HCT116 (cell line): ENCODE measurements around the gene POMT2. TPM values are rescaled to one million over a fixed set of nuclear protein-coding genes. Genes with fewer than 3 reads are reported as not detected.
A peak's percentile ranks its signal among the peaks of the same experiment; 100 is the strongest.

Source experiments
- ATAC-seq: fragments of 200-7000 bp; cut with Tn5 transposase; 2 replicates; pipeline ENCODE4 v1.9.1; 2020; ENCODE audit warnings: mild to moderate bottlenecking, moderate library complexity
- BruUV-seq: library from RNA; stranded (reverse); fragments of 400-500 nt; replicated peaks from 2 replicates; lab custom pipeline; 2021; lab: Mats Ljungman, UMichigan
- CTCF ChIA-PET: fragments of 300-600 bp; sonication (Branson Sonifier 250); formaldehyde crosslinking; loops from one replicate; lab custom pipeline; 2021; ENCODE audit warnings: antibody characterized with exemption; lab: Charles Lee
- POLR2A ChIA-PET: fragments of 300-600, 350-600 bp; sonication (Branson Sonifier 250); formaldehyde crosslinking; loops from one replicate; lab custom pipeline; 2021; ENCODE audit warnings: antibody characterized with exemption; lab: Charles Lee
- RAD21 ChIA-PET, 2 experiments: fragments of 300-600 bp; sonication (Branson Sonifier 250); formaldehyde crosslinking; loops; one replicate each; lab custom pipeline; 2023; ENCODE audit warnings: low total read pairs in 2 of 2; ENCODE audit not compliant: uncharacterized antibody in 2 of 2, unreplicated experiment in 2 of 2, low non-redundant PET in 1 of 2; lab: Charles Lee
- DNase-seq: peaks from one replicate; pipeline ENCODE4 v3.0.0-alpha.2; 2010; ENCODE audit warnings: low read depth, low spot score
- H2AFZ ChIP-seq: fragments of 200-600 bp; shearing (Covaris generic), sonication (generic); 2 replicates; pipeline ENCODE4 v1.6.1; 2017; ENCODE audit warnings: low read depth, mixed run types, mixed read lengths, antibody characterized with exemption, low read length; ENCODE audit not compliant: poor library complexity, severe bottlenecking
- H3K27ac ChIP-seq: 2 replicates; pipeline ENCODE4 v1.5.1; 2012; ENCODE audit warnings: low read depth, low read length
- H3K27me3 ChIP-seq: fragments of 200-600 bp; sonication (generic); 2 replicates; pipeline ENCODE4 v1.6.1; 2016; ENCODE audit warnings: mixed run types, low read length, mixed read lengths; ENCODE audit not compliant: insufficient read depth
- H3K36me3 ChIP-seq, 2 experiments: fragments of 200-500 bp in 1 of 2; fragments of 200-600 bp in 1 of 2; sonication (Bioruptor generic) in 1 of 2; sonication (generic) in 1 of 2; 2 replicates each; pipeline versions ENCODE4 v1.5.1 to v1.6.1; 2014 to 2016; ENCODE audit warnings: low read length in 2 of 2, inconsistent platforms in 1 of 2, mixed read lengths in 1 of 2, mixed run types in 1 of 2; ENCODE audit not compliant: insufficient read depth in 2 of 2, control insufficient read depth in 1 of 2
- H3K4me1 ChIP-seq, 2 experiments: fragments of 200-600 bp in 1 of 2; sonication (generic) in 1 of 2; 2 replicates each; pipeline versions ENCODE4 v1.5.1 to v1.6.1; 2012 to 2017; ENCODE audit warnings: low read length in 2 of 2, inconsistent platforms in 1 of 2, mild to moderate bottlenecking in 1 of 2, mixed read lengths in 1 of 2, mixed run types in 1 of 2, moderate library complexity in 1 of 2; ENCODE audit not compliant: insufficient read depth in 2 of 2, control insufficient read depth in 1 of 2
- H3K4me2 ChIP-seq: fragments of 200-600 bp; sonication (generic); 2 replicates; pipeline ENCODE4 v1.6.1; 2017; ENCODE audit warnings: mixed run types, low read length, mixed read lengths
- H3K4me3 ChIP-seq, 2 experiments: fragments of 200-600 bp in 1 of 2; sonication (generic) in 1 of 2; replicated peaks in 1 of 2; 2 replicates each; pipeline ENCODE4 v1.5.1; 2011 to 2016; ENCODE audit warnings: low read length in 2 of 2, control low read depth in 1 of 2, low read depth in 1 of 2, mild to moderate bottlenecking in 1 of 2, mixed read lengths in 1 of 2, mixed run types in 1 of 2
- H3K79me2 ChIP-seq: fragments of 200-600 bp; sonication (generic); 2 replicates; pipeline ENCODE4 v1.6.1; 2017; ENCODE audit warnings: mild to moderate bottlenecking, mixed run types, low read length, moderate library complexity, mixed read lengths; ENCODE audit not compliant: insufficient read depth
- H3K9ac ChIP-seq: fragments of 200-600 bp; sonication (generic); 2 replicates; pipeline ENCODE4 v1.6.1; 2016; ENCODE audit warnings: low read length, mixed read lengths
- H3K9me2 ChIP-seq: fragments of 200-600 bp; sonication (generic), shearing (Covaris generic); 2 replicates; pipeline ENCODE4 v1.6.1; 2017; ENCODE audit warnings: mixed run types, mild to moderate bottlenecking, moderate library complexity; ENCODE audit not compliant: insufficient read depth
- H3K9me3 ChIP-seq, 2 experiments: fragments of 200-500 bp in 1 of 2; fragments of 200-600 bp in 1 of 2; sonication (Bioruptor generic) in 1 of 2; sonication (generic) in 1 of 2; 2 replicates each; pipeline ENCODE4 v1.6.1; 2014 to 2017; ENCODE audit warnings: low read length in 2 of 2, mixed read lengths in 2 of 2, inconsistent platforms in 1 of 2, low read depth in 1 of 2, mild to moderate bottlenecking in 1 of 2, mixed run types in 1 of 2, moderate library complexity in 1 of 2; ENCODE audit not compliant: control insufficient read depth in 1 of 2, insufficient read depth in 1 of 2
- H4K20me1 ChIP-seq: fragments of 200-600 bp; sonication (generic), shearing (Covaris generic); 2 replicates; pipeline ENCODE4 v1.6.1; 2017; ENCODE audit warnings: mixed run types, mild to moderate bottlenecking, moderate library complexity; ENCODE audit not compliant: insufficient read depth
- ELF1 ChIP-seq: IDR thresholded peaks from 2 replicates; pipeline ENCODE4 v1.6.1; 2012; ENCODE audit warnings: low read depth, borderline replicate concordance
- RAD21 ChIP-seq: IDR thresholded peaks from 2 replicates; pipeline ENCODE4 v1.6.1; 2012; ENCODE audit warnings: low read depth, mild to moderate bottlenecking
- SRF ChIP-seq: IDR thresholded peaks from 2 replicates; pipeline ENCODE4 v1.6.1; 2012; ENCODE audit warnings: low read depth
- TCF7L2 ChIP-seq: IDR thresholded peaks from 2 replicates; pipeline ENCODE4 v1.7.0; 2011; ENCODE audit warnings: borderline replicate concordance, inconsistent platforms; ENCODE audit not compliant: insufficient read depth, insufficient read length; ENCODE audit errors: extremely low read depth
- intact Hi-C: fragments of 100-400 bp; cut with micrococcal nuclease; formaldehyde crosslinking; loops from 2 replicates; pipeline ENCODE4 v1.10.0; 2022
- total RNA-seq: library from RNA; stranded (reverse); gene quantifications from one replicate; pipeline ENCODE4 v1.2.1, GENCODE V29; 2021; ENCODE audit not compliant: unreplicated experiment
- TF ChIP-seq, protein P1 (sequence below), 3 experiments: fragments of 200-600 bp in 1 of 3; sonication (generic) in 1 of 3; IDR thresholded peaks in 2 of 3; conservative IDR thresholded peaks in 1 of 3; 2 replicates each; pipeline ENCODE4 v1.5.1; 2012 to 2017; ENCODE audit warnings: low read depth in 2 of 3, low read length in 2 of 3, antibody characterized with exemption in 1 of 3, borderline replicate concordance in 1 of 3, control low read depth in 1 of 3, mild to moderate bottlenecking in 1 of 3, mixed read lengths in 1 of 3, mixed run types in 1 of 3, moderate library complexity in 1 of 3; ENCODE audit not compliant: insufficient read depth in 1 of 3

The POMT2 gene
- total RNA-seq, 1 experiment from 2014 or later = 30.2 TPM

GRCh38 chr14:77302926-77303325, 17.8 kb downstream of the POMT2 start (continued):
- no peak for TF ChIP-seq SRF
- TF ChIP-seq ELF1 = no peak
- TF ChIP-seq RAD21 = no peak

DNA sequence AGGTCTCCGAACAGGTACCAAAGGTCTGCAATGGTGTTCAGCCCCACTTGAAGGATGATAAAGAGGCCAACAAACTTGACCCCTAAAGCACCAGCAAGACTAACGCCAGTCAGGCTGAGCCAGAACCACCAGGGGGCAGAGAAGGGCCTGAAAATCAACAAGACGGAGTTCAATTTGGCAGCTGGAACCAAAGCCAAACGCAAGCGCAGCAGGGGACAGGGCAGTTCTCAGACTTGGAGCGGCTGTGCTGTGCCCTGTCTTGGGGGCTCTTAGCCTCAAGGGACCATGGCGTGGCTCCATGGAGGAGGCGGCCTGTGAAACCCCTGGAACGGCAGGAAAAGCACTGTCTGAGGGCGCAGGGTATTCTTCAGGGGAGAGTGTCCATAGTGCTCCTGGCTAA, 19.6 kb downstream of the POMT2 start:
- intact Hi-C loops = loop anchor here (2.0 to 5.0 kb wide), 2 partner anchors 156 to 250 kb away; partner anchors contain the start of genes AHSA1 and VIPAS39
- H3K9me2 ChIP-seq = no peaks in the 10 kb centered on the region
- TF ChIP-seq, protein P1, sequence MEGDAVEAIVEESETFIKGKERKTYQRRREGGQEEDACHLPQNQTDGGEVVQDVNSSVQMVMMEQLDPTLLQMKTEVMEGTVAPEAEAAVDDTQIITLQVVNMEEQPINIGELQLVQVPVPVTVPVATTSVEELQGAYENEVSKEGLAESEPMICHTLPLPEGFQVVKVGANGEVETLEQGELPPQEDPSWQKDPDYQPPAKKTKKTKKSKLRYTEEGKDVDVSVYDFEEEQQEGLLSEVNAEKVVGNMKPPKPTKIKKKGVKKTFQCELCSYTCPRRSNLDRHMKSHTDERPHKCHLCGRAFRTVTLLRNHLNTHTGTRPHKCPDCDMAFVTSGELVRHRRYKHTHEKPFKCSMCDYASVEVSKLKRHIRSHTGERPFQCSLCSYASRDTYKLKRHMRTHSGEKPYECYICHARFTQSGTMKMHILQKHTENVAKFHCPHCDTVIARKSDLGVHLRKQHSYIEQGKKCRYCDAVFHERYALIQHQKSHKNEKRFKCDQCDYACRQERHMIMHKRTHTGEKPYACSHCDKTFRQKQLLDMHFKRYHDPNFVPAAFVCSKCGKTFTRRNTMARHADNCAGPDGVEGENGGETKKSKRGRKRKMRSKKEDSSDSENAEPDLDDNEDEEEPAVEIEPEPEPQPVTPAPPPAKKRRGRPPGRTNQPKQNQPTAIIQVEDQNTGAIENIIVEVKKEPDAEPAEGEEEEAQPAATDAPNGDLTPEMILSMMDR (IDR thresholded peaks at IDR 0.05 in 2 of 3, conservative IDR thresholded peaks at IDR 0.05 in 1 of 3; ENCODE audit: borderline replicate concordance in 1 of 3, insufficient read depth in 1 of 3, low read depth in 2 of 3, low read length in 2 of 3) = peak; percentile 87 to 92 (median 89)
- TF ChIP-seq RAD21 (peak; percentile 82), TCF7L2 (no peak)
- TF ChIP-seq, all 23 proteins: peak for 2
- Histone ChIP-seq H2AFZ (no peak overlapping the region), H3K9me3 (no peaks in the 10 kb centered on the region), H4K20me1 (no peaks in the 10 kb centered on the region), H3K36me3 (peaks cover 0 to 7% of the 10 kb centered on the region in 2 experiments; a peak in 1 of 4 replicates), H3K4me1 (peaks cover 19 to 22% of the 10 kb centered on the region in 2 experiments), H3K79me2 (no peaks in the 10 kb centered on the region), H3K4me3 (no peak overlapping the region), H3K27me3 (no peaks in the 10 kb centered on the region), H3K4me2 (no peak overlapping the region), H3K27ac (no peak overlapping the region), H3K9ac (no peak overlapping the region)
- DNase-seq = peak; percentile 68
- ChIA-PET POLR2A (no interaction called here), RAD21 (no interaction called here), CTCF (interaction anchor here (1.0 to 5.3 kb wide), 3 partner anchors 14 to 149 kb away, joined by 4 to 89 read pairs (median 12); no protein-coding TSS in a partner anchor)
- no TSS peak for BruUV-seq
- ATAC-seq = peak; percentile 69
